ENCODE measurements around the gene MATK.

MATK gene

DNA sequence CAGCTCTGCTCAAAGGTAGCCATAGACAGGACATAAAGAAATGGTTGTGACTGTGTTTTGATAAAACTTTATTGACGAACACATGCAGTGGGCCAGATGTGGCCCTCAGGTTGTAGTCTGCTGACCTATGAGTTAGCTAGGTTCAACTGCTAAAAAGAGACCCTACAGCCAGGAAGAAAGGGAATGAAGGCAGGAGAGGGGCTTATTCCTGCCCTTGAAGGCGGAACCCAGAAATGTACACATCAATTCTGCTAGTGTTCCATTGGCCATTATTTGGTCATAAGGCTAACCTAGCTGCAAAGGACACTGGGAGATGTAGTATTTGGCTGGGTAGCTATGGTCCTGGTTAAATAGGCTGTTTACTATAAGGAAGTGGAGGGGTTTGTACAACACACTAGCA, 42.7 kb downstream of the MATK start:
- no peak for DNase-seq

DNA sequence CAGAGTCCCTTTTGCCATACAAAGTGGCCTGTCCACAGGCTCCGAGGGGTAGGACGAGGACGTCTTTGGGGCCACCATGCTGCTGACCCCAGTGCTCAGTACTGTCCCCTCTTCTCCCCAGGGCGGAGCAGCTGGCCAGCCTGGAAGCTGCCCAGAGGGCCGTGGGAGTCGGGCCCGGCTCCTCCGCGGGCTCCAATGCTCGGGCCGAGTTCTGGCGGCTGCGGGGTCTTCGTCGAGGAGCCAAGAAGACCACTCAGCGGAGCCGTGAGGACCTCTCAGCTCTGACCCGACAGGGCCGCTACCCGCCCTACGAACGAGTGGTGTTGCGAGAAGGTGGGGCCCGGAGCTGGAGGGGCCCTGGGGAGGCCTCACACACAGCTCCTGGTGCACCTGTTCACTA, 45.8 kb downstream of the MATK start:
- no peak for DNase-seq

DNA sequence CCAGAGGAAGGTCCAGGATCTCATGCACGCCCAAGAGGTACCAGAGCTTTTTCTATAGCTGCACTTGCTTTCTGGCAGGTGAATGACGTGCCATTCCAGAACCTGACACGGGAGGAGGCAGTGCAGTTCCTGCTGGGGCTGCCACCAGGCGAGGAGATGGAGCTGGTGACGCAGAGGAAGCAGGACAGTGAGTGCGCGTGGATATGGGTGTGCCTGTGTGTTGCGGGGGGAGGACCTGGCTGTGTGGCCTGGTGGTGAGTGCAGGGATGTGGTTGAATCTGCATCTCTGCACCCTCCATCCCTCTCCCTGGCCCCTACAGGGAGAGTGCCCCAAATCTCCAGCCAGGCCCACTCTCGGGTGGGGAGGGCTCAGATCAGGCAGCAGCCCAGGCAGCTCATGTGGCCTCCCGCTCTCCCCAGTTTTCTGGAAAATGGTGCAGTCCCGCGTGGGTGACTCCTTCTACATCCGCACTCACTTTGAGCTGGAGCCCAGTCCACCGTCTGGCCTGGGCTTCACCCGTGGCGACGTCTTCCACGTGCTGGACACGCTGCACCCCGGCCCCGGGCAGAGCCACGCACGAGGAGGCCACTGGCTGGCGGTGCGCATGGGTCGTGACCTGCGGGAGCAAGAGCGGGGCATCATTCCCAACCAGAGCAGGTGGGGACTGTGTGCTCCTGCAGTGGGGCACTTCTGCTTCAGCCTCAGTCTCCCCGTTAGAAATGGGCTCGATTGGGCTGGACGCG, 47.5 kb downstream of the MATK start:
- no peak for DNase-seq

DNA sequence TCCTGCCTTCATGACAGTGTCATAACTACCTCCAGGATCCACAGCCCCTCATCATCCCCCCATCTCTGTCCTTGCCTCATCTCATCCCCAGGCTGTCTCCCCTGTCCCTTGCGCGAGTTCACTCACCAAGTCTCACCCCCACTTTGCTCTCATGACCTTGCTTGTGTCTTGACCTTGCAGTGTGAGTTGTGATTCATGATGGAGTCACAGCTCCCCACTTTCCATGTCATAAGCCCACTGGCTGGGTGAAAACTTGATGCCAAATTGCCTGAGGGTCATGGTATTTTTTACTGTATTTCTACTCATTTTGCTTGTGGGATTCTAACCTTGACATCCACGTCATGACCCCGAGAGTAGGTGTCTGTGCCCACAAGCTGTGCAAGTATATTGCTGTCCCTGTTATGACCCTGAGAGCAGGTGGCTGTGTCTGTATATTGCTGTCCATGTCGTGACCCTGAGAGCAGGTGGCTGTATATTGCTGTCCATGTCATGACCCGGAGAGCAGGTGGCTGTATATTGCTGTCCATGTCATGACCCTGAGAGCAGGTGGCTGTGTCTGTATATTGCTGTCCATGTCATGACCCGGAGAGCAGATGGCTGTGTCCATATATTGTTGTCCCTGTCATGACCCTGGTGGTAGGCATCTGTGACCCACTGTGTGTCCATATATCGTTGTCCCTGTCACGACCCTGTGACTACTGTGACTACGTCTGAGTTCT, 48.5 kb downstream of the MATK start:
- DNase-seq, result no peak

DNA sequence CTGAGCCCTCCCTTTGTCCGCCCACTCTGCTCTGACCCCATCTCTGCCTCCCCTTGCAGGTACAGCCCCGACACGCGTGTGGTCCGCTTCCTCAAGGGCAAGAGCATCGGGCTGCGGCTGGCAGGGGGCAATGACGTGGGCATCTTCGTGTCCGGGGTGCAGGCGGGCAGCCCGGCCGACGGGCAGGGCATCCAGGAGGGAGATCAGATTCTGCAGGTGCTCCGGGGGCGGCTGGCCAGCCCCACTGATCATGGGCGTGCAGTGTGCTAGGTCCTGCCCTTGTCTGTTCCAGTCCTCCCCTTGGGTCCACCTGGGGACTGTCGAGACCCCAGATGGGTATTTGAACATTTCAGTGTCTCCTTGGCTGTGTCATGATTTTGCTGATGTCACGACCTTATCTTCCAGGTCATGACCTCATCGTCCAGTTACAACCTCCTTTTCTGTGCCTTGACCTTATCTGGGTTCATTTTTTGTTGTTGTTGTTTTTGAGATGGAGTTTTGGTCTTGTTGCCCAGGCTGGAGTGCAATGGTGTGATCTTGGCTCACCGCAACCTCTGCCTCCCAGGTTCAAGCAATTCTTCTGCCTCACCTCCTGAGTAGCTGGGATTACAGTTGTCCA, 50.0 kb downstream of the MATK start:
- DNase-seq, result no peak

DNA sequence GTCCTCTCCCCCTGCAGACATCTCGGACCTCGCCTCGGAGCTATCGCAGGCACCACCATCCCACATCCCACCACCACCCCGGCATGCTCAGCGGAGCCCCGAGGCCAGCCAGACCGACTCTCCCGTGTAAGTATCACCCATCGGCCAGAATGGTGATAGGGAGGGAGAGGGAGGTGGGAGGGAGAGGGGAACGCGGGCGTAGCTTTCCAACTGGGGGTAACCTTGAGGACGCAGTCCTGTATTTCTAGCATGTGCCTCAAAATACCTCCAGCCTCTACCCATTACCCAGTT, 51.9 kb downstream of the MATK start:
- DNase-seq, result no peak

DNA sequence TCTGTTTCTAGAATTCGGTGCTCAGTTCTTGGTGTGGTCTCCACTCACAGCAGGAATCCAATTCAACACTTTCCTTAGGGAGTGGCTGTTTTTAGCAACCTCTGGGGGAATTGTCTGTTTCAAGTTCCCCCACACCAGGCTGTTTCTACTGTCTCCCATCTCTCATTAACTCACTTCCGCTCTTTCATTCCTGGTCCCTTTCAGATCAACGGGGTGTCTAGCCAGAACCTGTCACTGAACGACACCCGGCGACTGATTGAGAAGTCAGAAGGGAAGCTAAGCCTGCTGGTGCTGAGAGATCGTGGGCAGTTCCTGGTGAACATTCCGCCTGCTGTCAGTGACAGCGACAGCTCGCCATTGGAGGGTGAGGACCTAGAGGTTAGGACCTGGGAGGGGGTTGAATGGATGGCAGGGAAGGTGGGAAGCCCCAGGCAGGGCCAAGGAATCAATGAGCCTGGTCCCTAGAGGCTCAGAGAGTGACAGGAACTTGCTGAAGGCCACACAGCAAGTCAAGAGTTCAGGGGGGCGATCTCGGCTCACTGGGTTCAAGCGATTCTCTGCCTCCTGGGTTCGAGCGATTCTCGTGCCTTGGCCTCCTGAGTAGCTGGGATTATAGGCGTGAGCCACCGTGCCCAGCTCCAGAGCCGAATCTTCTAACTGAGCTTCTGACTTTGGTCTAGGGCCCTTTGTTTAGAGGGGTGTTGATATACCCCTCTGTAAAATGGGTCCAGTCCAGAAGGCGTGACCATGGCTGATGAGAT, 52.5 kb downstream of the MATK start:
- no peak for DNase-seq

DNA sequence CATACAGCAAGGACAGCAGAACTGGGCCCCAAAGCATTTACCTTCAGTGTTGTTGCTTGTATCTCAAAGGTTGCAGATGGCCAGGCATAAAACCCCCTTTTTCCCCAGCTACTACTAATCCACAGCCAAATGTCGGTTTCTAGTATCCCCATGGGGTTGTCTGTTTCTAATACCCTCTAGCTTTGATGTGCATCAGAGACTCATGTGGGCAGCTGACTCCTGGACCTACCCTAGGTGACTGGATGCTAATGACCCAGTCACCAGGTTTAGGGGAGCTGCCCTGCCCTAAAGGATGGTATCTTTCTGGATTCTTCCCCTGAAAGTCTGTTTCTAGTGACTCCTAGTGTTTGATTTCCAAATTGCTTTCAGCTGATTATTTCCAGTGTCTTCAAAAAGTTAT, 54.1 kb downstream of the MATK start:
- DNase-seq, result no peak

DNA sequence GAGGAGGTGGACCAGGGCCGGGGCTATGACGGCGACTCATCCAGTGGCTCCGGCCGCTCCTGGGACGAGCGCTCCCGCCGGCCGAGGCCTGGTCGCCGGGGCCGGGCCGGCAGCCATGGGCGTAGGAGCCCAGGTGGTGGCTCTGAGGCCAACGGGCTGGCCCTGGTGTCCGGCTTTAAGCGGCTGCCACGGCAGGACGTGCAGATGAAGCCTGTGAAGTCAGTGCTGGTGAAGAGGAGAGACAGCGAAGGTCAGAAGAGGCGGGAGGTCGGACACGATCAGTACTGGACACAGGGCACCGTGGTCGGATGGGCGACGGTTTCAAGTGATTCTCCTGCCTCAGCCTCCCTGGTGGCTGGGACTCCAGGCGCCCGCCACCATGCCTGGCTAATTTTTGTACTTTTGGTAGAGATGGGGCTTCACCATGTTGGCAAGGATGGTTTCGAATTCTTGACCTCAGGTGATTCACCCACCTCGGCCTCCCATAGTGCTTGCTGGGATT, 55.7 kb downstream of the MATK start:
- DNase-seq, result no peak

Data from activated CD4-positive, alpha-beta T cell treated with anti-CD3 and anti-CD28 coated beads, Interleukin-2, amount 50 U/mL, for 16 hours (primary cell).